GM19328 (cell line): ENCODE measurements around the gene BBIP1.

ENCODE experiments used
- ATAC-seq: cut with Tn5 transposase; IDR thresholded peaks from one replicate; pipeline ENCODE4 v1.9.1; 2021; ENCODE audit warnings: mild to moderate bottlenecking, moderate library complexity; ENCODE audit not compliant: unreplicated experiment

BBIP1 gene

GRCh38 chr10:110864662-110865140, 54.3 kb downstream of the BBIP1 start:
- peak; percentile 39 for ATAC-seq

GRCh38 chr10:110863956-110864355, 55.0 kb downstream of the BBIP1 start:
- no peak for ATAC-seq

- ATAC-seq = no peak
Observed at GRCh38 chr10:110863361-110863760, 55.6 kb downstream of the BBIP1 start.

- ATAC-seq = no peak
Observed at GRCh38 chr10:110862961-110863360, 56.0 kb downstream of the BBIP1 start.

GRCh38 chr10:110861930-110862649, 56.9 kb downstream of the BBIP1 start:
- no peak for ATAC-seq

- ATAC-seq = no peak
Observed at GRCh38 chr10:110861476-110861875, 57.5 kb downstream of the BBIP1 start.

- peak; percentile 56 for ATAC-seq
Observed at GRCh38 chr10:110860576-110861241, 58.3 kb downstream of the BBIP1 start.

GRCh38 chr10:110859973-110860376, 59.0 kb downstream of the BBIP1 start:
- ATAC-seq = no peak

- no peak for ATAC-seq
Observed at GRCh38 chr10:110859206-110859972, 59.6 kb downstream of the BBIP1 start.

- ATAC-seq = no peak
Observed at GRCh38 chr10:110858297-110858934, 60.6 kb downstream of the BBIP1 start.

- no peak for ATAC-seq
Observed at GRCh38 chr10:110857265-110858171, 61.5 kb downstream of the BBIP1 start.

GRCh38 chr10:110853921-110854605, 64.9 kb downstream of the BBIP1 start:
- no peak for ATAC-seq

- ATAC-seq = no peak
Observed at GRCh38 chr10:110852947-110853346, 66.0 kb downstream of the BBIP1 start.

GRCh38 chr10:110852255-110852896, 66.6 kb downstream of the BBIP1 start:
- no peak for ATAC-seq

- ATAC-seq = no peak
Observed at GRCh38 chr10:110851020-110851612, 67.9 kb downstream of the BBIP1 start.

- ATAC-seq = no peak
Observed at GRCh38 chr10:110850099-110850498, 68.9 kb downstream of the BBIP1 start.
